A673 (cell line): ENCODE measurements around the gene FKRP.

Source experiments
- CTCF ChIP-seq: fragments of 300-800, 200-600 bp; sonication (generic); conservative IDR thresholded peaks from 2 replicates; pipeline ENCODE4 v1.5.1; 2017; ENCODE audit warnings: low read depth, mild to moderate bottlenecking, antibody characterized with exemption, low read length, moderate library complexity, mixed read lengths
- EZH2 ChIP-seq: fragments of 200-600 bp; sonication (generic); IDR thresholded peaks from 2 replicates; pipeline ENCODE4 v1.6.1; 2017; ENCODE audit warnings: borderline replicate concordance, low read depth, mild to moderate bottlenecking, mixed read lengths, antibody characterized with exemption, low read length; ENCODE audit not compliant: poor library complexity, severe bottlenecking

- TF ChIP-seq CTCF: no peak
- no peak for TF ChIP-seq EZH2
Measured at GRCh38 chr19:46775642-46776258, 29.9 kb downstream of the FKRP start.
